ENCODE measurements around the gene NXPE4.
"Not testable (repeated sequence)": the region's sequence is repeated elsewhere in the genome, so short reads cannot be mapped to it uniquely, and the experiment has no call there.

The NXPE4 gene

GRCh38 chr11:114609429-114609828 is 13.8 kb upstream of the NXPE4 start:
- no peak for DNase-seq

GRCh38 chr11:114608605-114609004 is 13.0 kb upstream of the NXPE4 start:
- not testable (repeated sequence) for DNase-seq

GRCh38 chr11:114607753-114608459 is 12.3 kb upstream of the NXPE4 start:
- DNase-seq, result no peak

GRCh38 chr11:114606802-114607075 is 11.2 kb upstream of the NXPE4 start:
- not testable (repeated sequence) for DNase-seq

GRCh38 chr11:114606003-114606801 is 10.6 kb upstream of the NXPE4 start:
- no peak for DNase-seq

GRCh38 chr11:114605370-114605769 is 9.8 kb upstream of the NXPE4 start:
- no peak for DNase-seq

GRCh38 chr11:114604886-114605285 is 9.3 kb upstream of the NXPE4 start:
- DNase-seq, result no peak

GRCh38 chr11:114604179-114604813 is 8.7 kb upstream of the NXPE4 start:
- no peak for DNase-seq

- DNase-seq, result not testable (repeated sequence)
Observed at GRCh38 chr11:114603151-114603550, 7.6 kb upstream of the NXPE4 start.

- no peak for DNase-seq
Observed at GRCh38 chr11:114598461-114598860, 2.9 kb upstream of the NXPE4 start.

- no peak for DNase-seq
Observed at GRCh38 chr11:114596175-114596919, 761 bp upstream of the NXPE4 start.

GRCh38 chr11:114594703-114595102 is 883 bp downstream of the NXPE4 start:
- no peak for DNase-seq

- no peak for DNase-seq
Observed at GRCh38 chr11:114587398-114587953, 8.1 kb downstream of the NXPE4 start.

GRCh38 chr11:114586797-114587196 is 8.8 kb downstream of the NXPE4 start:
- no peak for DNase-seq

GRCh38 chr11:114571712-114572111 is 23.9 kb downstream of the NXPE4 start:
- DNase-seq, result peak in 1 of 2 experiments; percentile 3

GRCh38 chr11:114569801-114570200 is 25.8 kb downstream of the NXPE4 start:
- no peak for DNase-seq

GRCh38 chr11:114566276-114566675 is 29.3 kb downstream of the NXPE4 start:
- DNase-seq, result no peak

GRCh38 chr11:114564831-114565230 is 30.8 kb downstream of the NXPE4 start:
- no peak for DNase-seq

- DNase-seq, result no peak
Observed at GRCh38 chr11:114563077-114563476, 32.5 kb downstream of the NXPE4 start.

- no peak for DNase-seq
Observed at GRCh38 chr11:114562166-114562916, 33.2 kb downstream of the NXPE4 start.

- no peak for DNase-seq
Observed at GRCh38 chr11:114559425-114560310, 35.9 kb downstream of the NXPE4 start, which contains the start of gene NXPE1. Gene NXPE1 (minus strand): TSS chr11:114559881. CDS start chr11:114551201, 8,680 bp downstream.
